SKM-1 treated with dmso at 0.1 percent for 144 hours (cell line): ENCODE results near the gene ARPC1B.

ENCODE experiments used
- DNase-seq: peaks from one replicate; lab custom pipeline; 2025; ENCODE audit not compliant: unreplicated experiment; lab: John Stamatoyannopoulos, UW

The ARPC1B gene

GRCh38 chr7:99387912-99388311 lies 13.4 kb downstream of the ARPC1B start:
- DNase-seq = no peak

- DNase-seq = no peak
Measured at GRCh38 chr7:99389772-99390171, 15.2 kb downstream of the ARPC1B start.

- DNase-seq = no peak
Measured at GRCh38 chr7:99390941-99391602, 16.5 kb downstream of the ARPC1B start.

- no peak for DNase-seq
Measured at GRCh38 chr7:99392046-99392445, 17.5 kb downstream of the ARPC1B start.

DNA sequence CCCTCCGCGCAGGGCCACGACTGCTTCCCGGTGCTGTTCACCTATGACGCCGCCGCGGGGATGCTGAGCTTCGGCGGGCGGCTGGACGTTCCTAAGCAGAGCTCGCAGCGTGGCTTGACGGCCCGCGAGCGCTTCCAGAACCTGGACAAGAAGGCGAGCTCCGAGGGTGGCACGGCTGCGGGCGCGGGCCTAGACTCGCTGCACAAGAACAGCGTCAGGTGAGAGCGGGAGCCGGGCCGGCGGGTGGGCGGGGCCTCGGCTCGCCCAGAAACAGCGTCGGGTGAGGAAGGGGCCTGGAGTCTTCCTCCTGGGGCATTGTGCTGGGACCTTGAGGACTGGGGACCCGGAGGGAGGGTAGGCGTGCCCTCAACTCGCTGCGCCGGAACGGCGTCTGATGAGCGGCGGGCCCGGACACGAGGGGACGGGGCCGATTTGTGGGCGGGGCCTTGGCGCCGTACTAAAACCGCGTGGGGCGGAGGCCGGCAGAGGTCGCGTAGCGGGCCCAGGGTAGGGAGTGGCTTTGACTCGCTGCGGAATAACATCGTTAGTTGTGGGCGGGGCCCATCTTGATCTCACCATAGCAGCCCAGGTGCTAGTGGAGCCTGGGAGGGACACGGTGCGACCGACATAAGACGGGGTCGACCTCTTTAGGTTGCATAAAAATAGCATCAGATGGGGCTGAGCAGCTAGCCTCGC lies 18.3 kb downstream of the ARPC1B start:
- no peak for DNase-seq

DNA sequence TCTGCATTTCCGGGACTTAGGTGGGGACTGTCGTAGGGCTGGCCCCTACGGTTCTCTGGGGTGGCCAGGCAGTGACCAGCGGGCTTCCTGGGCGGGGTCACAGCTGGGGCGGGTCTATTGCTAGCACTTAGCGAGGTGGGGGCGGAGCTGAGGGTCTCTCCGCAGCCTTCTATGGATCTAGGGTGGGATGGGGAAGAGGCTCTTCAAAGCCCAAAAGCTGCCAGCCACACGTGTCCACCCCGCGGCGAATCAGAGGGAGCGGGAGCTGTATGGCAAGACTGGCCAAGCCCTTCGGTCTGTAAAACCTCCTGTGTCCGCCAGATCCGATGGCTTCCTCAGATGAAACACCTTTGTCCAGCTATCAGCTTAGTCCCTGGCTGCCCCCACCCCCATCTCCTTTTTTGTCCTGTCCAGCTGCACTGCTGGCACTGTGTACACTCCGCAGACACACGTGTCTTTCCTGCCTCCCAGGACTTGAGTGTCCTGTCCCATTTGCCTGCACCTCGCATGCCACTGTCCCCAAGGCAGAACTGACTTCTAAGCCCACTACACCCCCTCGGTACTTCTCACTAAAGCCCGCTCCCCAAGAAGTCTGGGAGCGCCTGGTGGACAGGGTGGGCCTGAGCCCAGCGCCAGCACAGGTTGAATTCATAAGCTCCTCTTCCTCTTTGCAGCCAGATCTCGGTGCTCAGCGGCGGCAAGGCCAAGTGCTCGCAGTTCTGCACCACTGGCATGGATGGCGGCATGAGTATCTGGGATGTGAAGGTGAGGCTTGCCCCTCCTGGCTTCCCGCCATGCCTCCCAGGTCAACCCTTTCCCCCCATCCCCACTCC lies 19.0 kb downstream of the ARPC1B start:
- no peak for DNase-seq

GRCh38 chr7:99394188-99394502 lies 19.6 kb downstream of the ARPC1B start:
- DNase-seq = no peak

GRCh38 chr7:99395616-99396327 lies 21.2 kb downstream of the ARPC1B start:
- no peak for DNase-seq

GRCh38 chr7:99396418-99397296 lies 22.1 kb downstream of the ARPC1B start:
- DNase-seq = no peak

DNA sequence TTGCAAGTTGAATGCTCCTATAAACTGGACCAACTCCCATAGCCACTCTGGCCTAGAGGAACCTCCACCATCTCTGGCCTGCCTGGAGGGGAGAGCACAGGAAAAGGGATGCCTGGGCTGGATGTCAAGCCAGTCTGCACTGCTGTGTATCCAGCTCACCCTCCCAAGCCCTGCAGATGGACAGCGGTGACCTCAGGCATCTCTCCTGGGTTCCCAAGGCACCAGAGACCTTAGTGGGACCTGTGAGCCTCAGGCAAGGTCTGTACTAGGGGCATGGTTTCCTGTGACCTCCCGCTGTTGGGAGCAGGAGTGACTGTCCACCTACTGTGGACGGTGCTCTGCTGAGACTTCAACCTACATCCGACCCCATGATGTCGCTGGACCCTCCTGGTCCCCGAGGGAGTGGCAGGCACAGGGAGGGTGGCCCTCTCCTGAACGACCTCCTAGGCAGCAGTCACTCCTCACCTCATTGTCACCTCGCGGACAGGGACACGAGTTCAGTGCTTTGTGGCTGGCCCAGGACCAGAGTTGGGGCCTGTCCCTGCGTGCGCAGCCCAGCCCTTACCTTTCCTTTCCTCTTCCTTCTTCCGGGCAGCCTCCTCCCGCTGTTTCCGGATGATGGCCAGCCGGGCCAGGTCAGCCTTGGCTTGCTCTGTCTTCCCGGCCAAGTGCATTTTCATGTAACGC lies 22.9 kb downstream of the ARPC1B start:
- DNase-seq = no peak

GRCh38 chr7:99398891-99399445 lies 24.4 kb downstream of the ARPC1B start:
- no peak for DNase-seq

- DNase-seq = no peak
Measured at GRCh38 chr7:99399597-99399996, 25.1 kb downstream of the ARPC1B start.

GRCh38 chr7:99402854-99403253 lies 28.3 kb downstream of the ARPC1B start:
- no peak for DNase-seq

DNA sequence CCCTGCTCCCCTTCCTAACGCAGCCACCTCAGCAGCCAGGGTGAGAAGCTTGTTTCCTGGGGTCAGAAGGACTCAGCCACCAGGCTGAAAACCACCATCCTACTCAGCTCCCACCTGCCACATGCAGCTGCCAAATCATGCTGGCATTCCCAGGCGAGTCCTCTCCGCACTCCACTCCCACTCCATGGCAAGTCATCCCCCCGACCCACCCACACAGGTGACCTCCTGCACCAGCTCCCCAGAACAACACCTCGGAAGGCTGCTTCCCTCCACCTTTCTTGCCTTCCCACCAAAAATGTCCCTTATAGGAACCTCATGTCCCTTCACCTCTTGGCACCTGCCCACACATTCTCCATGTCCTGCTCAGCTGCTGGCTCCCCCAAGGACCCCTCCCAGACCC lies 29.2 kb downstream of the ARPC1B start:
- DNase-seq = no peak

DNA sequence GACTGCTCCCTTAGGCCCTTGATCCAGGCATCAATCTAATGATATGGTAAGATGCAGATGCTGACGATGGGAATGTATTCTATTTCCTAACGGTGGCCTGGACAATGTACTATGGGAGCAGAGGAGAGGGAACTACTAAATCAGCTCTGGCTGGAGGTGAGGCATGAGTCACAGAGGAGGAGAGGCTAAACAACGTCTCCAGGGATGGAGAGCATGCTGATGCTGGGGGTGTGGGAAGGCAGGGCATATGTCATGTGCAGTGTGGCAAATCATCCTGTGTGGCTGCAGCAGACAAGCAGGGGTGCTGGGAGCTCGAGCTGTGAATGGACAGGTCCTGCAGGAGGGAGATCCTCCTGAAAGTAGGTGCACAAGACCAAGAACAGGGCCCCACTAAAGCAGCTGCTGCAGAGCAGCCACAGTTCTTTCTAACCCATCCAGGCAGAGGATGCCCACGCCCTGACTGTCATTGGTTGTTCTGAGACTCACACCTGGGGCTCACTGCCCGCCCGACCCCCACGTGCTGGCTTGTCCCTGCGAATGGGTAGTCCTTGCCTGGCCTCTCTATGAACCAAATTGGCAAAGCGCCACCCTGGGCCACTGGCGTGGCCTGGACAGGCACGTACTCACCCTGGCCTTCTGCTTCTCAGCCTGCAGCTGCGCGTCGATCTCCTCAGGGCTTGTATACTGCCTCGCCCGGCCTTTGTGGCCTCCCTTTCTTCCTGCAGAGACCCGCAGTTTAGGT lies 29.9 kb downstream of the ARPC1B start:
- no peak for DNase-seq

GRCh38 chr7:99404977-99405320 lies 30.4 kb downstream of the ARPC1B start:
- DNase-seq = no peak

GRCh38 chr7:99406557-99406956 lies 32.0 kb downstream of the ARPC1B start:
- DNase-seq = no peak

DNA sequence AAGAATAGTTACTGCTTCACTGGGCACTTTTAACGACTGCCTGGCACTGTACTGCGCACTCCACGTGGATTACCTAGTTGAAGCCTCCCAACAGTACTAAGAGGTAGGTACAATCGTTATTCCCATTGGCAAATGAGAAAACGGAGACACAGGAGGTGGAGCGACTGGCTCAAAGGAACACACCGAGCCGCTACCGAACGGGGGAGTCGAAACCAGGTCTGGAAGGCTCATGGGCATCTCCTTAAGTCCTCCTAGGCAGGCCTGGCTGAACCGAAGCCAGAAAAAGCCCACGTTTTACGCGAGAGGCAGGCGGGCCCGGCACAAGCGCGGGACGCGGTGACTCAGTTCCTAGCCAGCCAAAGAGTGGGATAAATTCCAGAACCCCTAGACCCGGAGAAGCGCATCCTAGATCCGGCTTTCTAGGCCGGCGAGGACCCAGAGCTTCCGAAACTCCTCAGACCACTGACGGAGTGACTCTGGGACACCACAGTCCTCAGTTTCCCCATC lies 33.4 kb downstream of the ARPC1B start:
- no peak for DNase-seq
